ENCODE measurements around the gene ISM1. TPM values are rescaled to one million over a fixed set of nuclear protein-coding genes. Genes with fewer than 3 reads are reported as not detected.

Gene ISM1
- total RNA-seq, 1 donor from 2014 or later: 4.1 TPM

GRCh38 chr20:13307562-13308163 is 86.6 kb downstream of the ISM1 start:
- Histone ChIP-seq H3K27me3 (no peaks in the 10 kb centered on the region), H3K27ac (no peak overlapping the region), H3K4me1 (no peaks in the 10 kb centered on the region), H3K4me3 (no peak overlapping the region), H3K9me3 (no peaks in the 10 kb centered on the region), H3K36me3 (no peaks in the 10 kb centered on the region)
- ATAC-seq (no peak), DNase-seq (no peak)
- TF ChIP-seq CTCF (IDR thresholded peaks at IDR 0.05): no peak
- intact Hi-C loops (cut with DNase I): no loop called here

- Histone ChIP-seq H3K27me3 (no peaks in the 10 kb centered on the region), H3K9me3 (no peaks in the 10 kb centered on the region), H3K36me3 (no peaks in the 10 kb centered on the region), H3K4me1 (no peaks in the 10 kb centered on the region), H3K4me3 (no peak overlapping the region), H3K27ac (no peak overlapping the region)
- DNase-seq: no peak
- intact Hi-C loops (cut with DNase I): no loop called here
- TF ChIP-seq CTCF (IDR thresholded peaks at IDR 0.05): no peak
- no peak for ATAC-seq
Observed at GRCh38 chr20:13312300-13312699, 91.2 kb downstream of the ISM1 start.

GRCh38 chr20:13313201-13313600 is 92.1 kb downstream of the ISM1 start:
- Histone ChIP-seq H3K27me3 (no peaks in the 10 kb centered on the region), H3K27ac (no peak overlapping the region), H3K9me3 (no peaks in the 10 kb centered on the region), H3K36me3 (no peaks in the 10 kb centered on the region), H3K4me1 (no peaks in the 10 kb centered on the region), H3K4me3 (no peak overlapping the region)
- no peak for TF ChIP-seq CTCF (IDR thresholded peaks at IDR 0.05)
- DNase-seq (no peak), ATAC-seq (peak; percentile 57)
- intact Hi-C loops (cut with DNase I): no loop called here

- no peaks in the 10 kb centered on the region for H3K36me3 ChIP-seq
- no peaks in the 10 kb centered on the region for H3K4me1 ChIP-seq
- no peak overlapping the region for H3K27ac ChIP-seq
- no peak overlapping the region for H3K4me3 ChIP-seq
- ATAC-seq (no peak), DNase-seq (no peak)
- no peaks in the 10 kb centered on the region for H3K27me3 ChIP-seq
- intact Hi-C loops (cut with DNase I): no loop called here
- no peaks in the 10 kb centered on the region for H3K9me3 ChIP-seq
- no peak for TF ChIP-seq CTCF (IDR thresholded peaks at IDR 0.05)
Observed at GRCh38 chr20:13317439-13317838, 96.4 kb downstream of the ISM1 start.

- H3K9me3 ChIP-seq: no peaks in the 10 kb centered on the region
- ATAC-seq: no peak
- no peak overlapping the region for H3K27ac ChIP-seq
- H3K27me3 ChIP-seq: no peaks in the 10 kb centered on the region
- no peak for DNase-seq
- no peaks in the 10 kb centered on the region for H3K36me3 ChIP-seq
- intact Hi-C loops (cut with DNase I): no loop called here
- no peak for TF ChIP-seq CTCF (IDR thresholded peaks at IDR 0.05)
- H3K4me3 ChIP-seq: no peak overlapping the region
- peaks cover 6% of the 10 kb centered on the region for H3K4me1 ChIP-seq
Observed at GRCh38 chr20:13318871-13319521, 97.9 kb downstream of the ISM1 start.

All from upper lobe of right lung (tissue), 1 donor.